Endodermal cell (in vitro differentiated cells): ENCODE data around the gene MAN1B1. TPM values are rescaled to one million over a fixed set of nuclear protein-coding genes. Genes with fewer than 3 reads are reported as not detected.

Experiments
- DNase-seq: peaks from one replicate; pipeline ENCODE4 v3.0.0-alpha.2; 2017
- H3K27ac ChIP-seq: 2 replicates; pipeline ENCODE4 v1.5.1; 2013; ENCODE audit warnings: mild to moderate bottlenecking, low read depth, low read length, moderate library complexity
- H3K27me3 ChIP-seq: 2 replicates; pipeline ENCODE4 v1.6.1; 2013; ENCODE audit warnings: mild to moderate bottlenecking, low read length, moderate library complexity; ENCODE audit not compliant: insufficient read depth, control insufficient read depth, poor library complexity, severe bottlenecking
- H3K36me3 ChIP-seq: 2 replicates; pipeline ENCODE4 v1.7.0; 2013; ENCODE audit warnings: mild to moderate bottlenecking, low read length, moderate library complexity; ENCODE audit not compliant: control insufficient read depth, insufficient read depth
- H3K4me1 ChIP-seq: one replicate; pipeline ENCODE4 v1.7.0; 2013; ENCODE audit warnings: low read length; ENCODE audit not compliant: control insufficient read depth, insufficient read depth
- H3K4me3 ChIP-seq: 2 replicates; pipeline ENCODE4 v1.5.1; 2013; ENCODE audit warnings: mild to moderate bottlenecking, low read length, moderate library complexity
- H3K9ac ChIP-seq: 2 replicates; pipeline ENCODE4 v1.6.1; 2013; ENCODE audit warnings: mild to moderate bottlenecking, low read length, moderate library complexity; ENCODE audit not compliant: poor library complexity, severe bottlenecking; ENCODE audit errors: extremely low read depth
- H3K9me3 ChIP-seq: 2 replicates; pipeline ENCODE4 v1.6.1; 2013; ENCODE audit warnings: mild to moderate bottlenecking, low read length, moderate library complexity; ENCODE audit not compliant: control insufficient read depth
- H3K27ac Mint-ChIP-seq: 2 replicates; pipeline ENCODE4 v1.8.0; 2020; ENCODE audit warnings: mixed read lengths
- H3K27me3 Mint-ChIP-seq: 2 replicates; pipeline ENCODE4 v1.8.0; 2021; ENCODE audit warnings: mild to moderate bottlenecking, mixed read lengths; ENCODE audit not compliant: insufficient read depth
- H3K36me3 Mint-ChIP-seq: 2 replicates; pipeline ENCODE4 v1.8.0; 2020; ENCODE audit warnings: low read depth, mixed read lengths
- H3K4me1 Mint-ChIP-seq: 2 replicates; pipeline ENCODE4 v1.8.0; 2020; ENCODE audit warnings: mixed read lengths
- H3K4me3 Mint-ChIP-seq: 2 replicates; pipeline ENCODE4 v1.8.0; 2020; ENCODE audit warnings: mild to moderate bottlenecking, moderate library complexity, mixed read lengths
- H3K9me3 Mint-ChIP-seq: 2 replicates; pipeline ENCODE4 v1.8.0; 2020; ENCODE audit warnings: mild to moderate bottlenecking, mixed read lengths
- WGBS, 2 experiments: methylation state at CpG; one replicate each; pipeline versions ENCODE4 v1.1.5 to v1.1.7; 2013; ENCODE audit warnings: missing lambda C conversion rate in 2 of 2, mixed read lengths in 1 of 2; ENCODE audit not compliant: insufficient coverage in 1 of 2, insufficient read length in 1 of 2; 5-methylcytosine and 5-hydroxymethylcytosine counted together
- total RNA-seq, 2 donors: library from RNA; stranded (reverse); fragmentation: NEBNext Ultra II Directional in 1 of 2; extraction: Animal tissue kit (Norgen Biotek cat#: 25700) in 1 of 2; gene quantifications; 2 replicates in 1 of 2; 3 replicates in 1 of 2; pipeline ENCODE4 v1.2.1, GENCODE V29; 2021
- TF ChIP-seq, protein P1 (sequence below): fragments of 200-600 bp; sonication (generic); conservative IDR thresholded peaks from 2 replicates; pipeline ENCODE4 v1.5.0; 2021; ENCODE audit warnings: antibody characterized with exemption, mild to moderate bottlenecking

Gene MAN1B1
- total RNA-seq, 2 donors from 2014 or later, result 62.1 to 63.5 TPM

- H3K9me3 Mint-ChIP-seq, result no peaks in the 10 kb centered on the region
- H3K4me1 Mint-ChIP-seq, result peaks cover 2% of the 10 kb centered on the region
Observed at GRCh38 chr9:137056739-137057415, 29.9 kb upstream of the MAN1B1 start.

DNA sequence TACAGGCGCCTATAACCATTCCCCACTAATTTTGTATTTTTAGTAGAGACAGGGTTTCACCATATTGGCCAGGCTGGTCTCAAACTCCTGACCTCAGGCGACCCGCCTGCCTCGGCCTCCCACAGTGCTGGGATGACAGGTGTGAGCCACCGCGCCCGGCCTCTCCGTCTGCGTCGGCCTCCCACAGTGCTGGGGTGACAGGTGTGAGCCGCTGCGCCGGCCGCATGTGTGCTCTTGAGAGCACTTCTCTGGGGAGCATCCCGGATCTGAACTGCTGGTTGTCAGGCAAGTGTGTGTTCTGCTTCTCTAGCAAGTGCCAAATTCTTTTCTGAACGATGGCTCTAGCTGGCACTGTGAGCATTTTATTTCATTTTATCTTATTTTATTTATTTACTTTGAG lies 29.2 kb upstream of the MAN1B1 start:
- Histone ChIP-seq H3K27me3 (peaks cover 26% of the 10 kb centered on the region), H3K4me3 (no peak overlapping the region), H3K36me3 (no peaks in the 10 kb centered on the region), H3K9me3 (no peaks in the 10 kb centered on the region), H3K4me1 (no peaks in the 10 kb centered on the region), H3K27ac (no peak overlapping the region), H3K9ac (no peak overlapping the region)
- H3K36me3 Mint-ChIP-seq, result no peaks in the 10 kb centered on the region
- TF ChIP-seq, protein P1, sequence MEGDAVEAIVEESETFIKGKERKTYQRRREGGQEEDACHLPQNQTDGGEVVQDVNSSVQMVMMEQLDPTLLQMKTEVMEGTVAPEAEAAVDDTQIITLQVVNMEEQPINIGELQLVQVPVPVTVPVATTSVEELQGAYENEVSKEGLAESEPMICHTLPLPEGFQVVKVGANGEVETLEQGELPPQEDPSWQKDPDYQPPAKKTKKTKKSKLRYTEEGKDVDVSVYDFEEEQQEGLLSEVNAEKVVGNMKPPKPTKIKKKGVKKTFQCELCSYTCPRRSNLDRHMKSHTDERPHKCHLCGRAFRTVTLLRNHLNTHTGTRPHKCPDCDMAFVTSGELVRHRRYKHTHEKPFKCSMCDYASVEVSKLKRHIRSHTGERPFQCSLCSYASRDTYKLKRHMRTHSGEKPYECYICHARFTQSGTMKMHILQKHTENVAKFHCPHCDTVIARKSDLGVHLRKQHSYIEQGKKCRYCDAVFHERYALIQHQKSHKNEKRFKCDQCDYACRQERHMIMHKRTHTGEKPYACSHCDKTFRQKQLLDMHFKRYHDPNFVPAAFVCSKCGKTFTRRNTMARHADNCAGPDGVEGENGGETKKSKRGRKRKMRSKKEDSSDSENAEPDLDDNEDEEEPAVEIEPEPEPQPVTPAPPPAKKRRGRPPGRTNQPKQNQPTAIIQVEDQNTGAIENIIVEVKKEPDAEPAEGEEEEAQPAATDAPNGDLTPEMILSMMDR, result no peak
- no peak overlapping the region for H3K27ac Mint-ChIP-seq
- DNase-seq, result no peak
- peaks cover 2% of the 10 kb centered on the region for H3K4me1 Mint-ChIP-seq
- 89% methylated on average over 9 to 16 of the region's 16 CpGs for WGBS, 2 experiments
- no peak overlapping the region for H3K4me3 Mint-ChIP-seq
- no peaks in the 10 kb centered on the region for H3K9me3 Mint-ChIP-seq
- peaks cover 18% of the 10 kb centered on the region for H3K27me3 Mint-ChIP-seq

More at GRCh38 chr9:137056739-137057415, 29.9 kb upstream of the MAN1B1 start:
- TF ChIP-seq, protein P1, result no peak
- H3K36me3 Mint-ChIP-seq, result no peaks in the 10 kb centered on the region
- Histone ChIP-seq H3K36me3 (no peaks in the 10 kb centered on the region), H3K9me3 (no peaks in the 10 kb centered on the region), H3K27me3 (peaks cover 32% of the 10 kb centered on the region), H3K4me3 (no peak overlapping the region), H3K4me1 (no peaks in the 10 kb centered on the region), H3K27ac (no peak overlapping the region), H3K9ac (no peak overlapping the region)
- H3K27ac Mint-ChIP-seq, result no peak overlapping the region
- H3K27me3 Mint-ChIP-seq, result peaks cover 24% of the 10 kb centered on the region
- WGBS, 2 experiments, result 92 to 93% methylated on average over 10 to 17 of the region's 17 CpGs
- H3K4me3 Mint-ChIP-seq, result no peak overlapping the region
- DNase-seq, result no peak

- TF ChIP-seq, protein P1, result no peak
- Mint-ChIP-seq H3K27me3 (peaks cover 11% of the 10 kb centered on the region), H3K36me3 (no peaks in the 10 kb centered on the region), H3K4me3 (no peak overlapping the region), H3K9me3 (no peaks in the 10 kb centered on the region), H3K4me1 (peaks cover 2% of the 10 kb centered on the region), H3K27ac (no peak overlapping the region)
- H3K4me1 ChIP-seq, result no peaks in the 10 kb centered on the region
- WGBS, 2 experiments, result 85 to 91% methylated on average over 9 of the region's 9 CpGs
- no peaks in the 10 kb centered on the region for H3K36me3 ChIP-seq
- H3K27me3 ChIP-seq, result peaks cover 14% of the 10 kb centered on the region
- no peak overlapping the region for H3K4me3 ChIP-seq
- H3K9ac ChIP-seq, result no peak overlapping the region
- H3K9me3 ChIP-seq, result no peaks in the 10 kb centered on the region
- no peak for DNase-seq
- H3K27ac ChIP-seq, result no peak overlapping the region
Observed at GRCh38 chr9:137058521-137059234, 28.1 kb upstream of the MAN1B1 start.
